ENCODE data around the gene MKLN1.

- no peak for TF ChIP-seq POLR2AphosphoS5 (IDR thresholded peaks at IDR 0.05; ENCODE audit: insufficient read depth in 1 of 2, low read depth in 1 of 2)
- TF ChIP-seq POLR2A (IDR thresholded peaks at IDR 0.05) = no peak
Observed at GRCh38 chr7:131537571-131537978, 209.9 kb downstream of the MKLN1 start.
